Neural progenitor cell (in vitro differentiated cells): ENCODE results near the gene CHMP4B.

ENCODE experiments used
- CTCF ChIP-seq: fragments of 200-600 bp; sonication (generic); IDR thresholded peaks from 2 replicates; pipeline ENCODE4 v1.5.1; 2017; ENCODE audit warnings: antibody characterized with exemption, mild to moderate bottlenecking
- EZH2phosphoT487 ChIP-seq: fragments of 200-600 bp; sonication (generic); IDR thresholded peaks from 2 replicates; pipeline ENCODE4 v1.6.1; 2017; ENCODE audit warnings: antibody characterized with exemption

- TF ChIP-seq CTCF, result no peak
- TF ChIP-seq EZH2phosphoT487, result no peak
Measured at GRCh38 chr20:33787253-33787891, 23.8 kb upstream of the CHMP4B start.
